Measurements from ENCODE around the gene KIR2DL4. TPM values are rescaled to one million over a fixed set of nuclear protein-coding genes. Genes with fewer than 3 reads are reported as not detected.

Gene KIR2DL4
- total RNA-seq, 2 experiments from 2014 or later: 0.13 to 0.21 TPM

Other genes with a start within 250 kb of the KIR2DL4 start
- not detected for gene LILRA2, start 229.8 kb upstream of the KIR2DL4 start, total RNA-seq
- not detected for gene LILRA1, start 210.0 kb upstream of the KIR2DL4 start, total RNA-seq
- 1 to 10 TPM; 1.2 to 1.5 TPM for gene LILRB1, start 173.1 kb upstream of the KIR2DL4 start, total RNA-seq
- not detected for gene LILRB4, start 140.6 kb upstream of the KIR2DL4 start, total RNA-seq
- gene KIR3DL3, start 79.2 kb upstream of the KIR2DL4 start, total RNA-seq: not detected
- gene KIR2DL3, start 65.1 kb upstream of the KIR2DL4 start, total RNA-seq: under 1 TPM; 0.57 to 0.74 TPM
- under 1 TPM; 0.34 to 0.42 TPM for gene KIR2DL1, start 33.8 kb upstream of the KIR2DL4 start, total RNA-seq
- under 1 TPM; 0.23 to 0.38 TPM for gene KIR3DL1, start 12.9 kb downstream of the KIR2DL4 start, total RNA-seq
- under 1 TPM; 0.21 to 0.42 TPM for gene KIR2DS4, start 29.1 kb downstream of the KIR2DL4 start, total RNA-seq
- gene KIR3DL2, start 46.8 kb downstream of the KIR2DL4 start, total RNA-seq: under 1 TPM; 0.34 to 0.40 TPM
- not detected for gene FCAR, start 70.6 kb downstream of the KIR2DL4 start, total RNA-seq
- gene NCR1, start 102.5 kb downstream of the KIR2DL4 start, total RNA-seq: under 1 TPM; 0.38 to 0.44 TPM
- not detected for gene NLRP7, start 143.9 kb downstream of the KIR2DL4 start, total RNA-seq
- 10 to 100 TPM; 14.1 to 14.3 TPM for gene NLRP2, start 162.8 kb downstream of the KIR2DL4 start, total RNA-seq
- gene GP6, start 234.7 kb downstream of the KIR2DL4 start, total RNA-seq: not detected